Smooth muscle cell (in vitro differentiated cells): Measurements from ENCODE around the gene AKT1. TPM values are rescaled to one million over a fixed set of nuclear protein-coding genes. Genes with fewer than 3 reads are reported as not detected.

ENCODE experiments used
- DNase-seq: peaks from one replicate; lab custom pipeline; 2025; ENCODE audit not compliant: unreplicated experiment; lab: John Stamatoyannopoulos, UW
- H2AFZ ChIP-seq: fragments of 200-600 bp; sonication (generic); 2 replicates; pipeline ENCODE4 v1.6.0; 2016; ENCODE audit warnings: antibody characterized with exemption, low read depth, mild to moderate bottlenecking
- H3F3A ChIP-seq: fragments of 200-600 bp; sonication (generic); 2 replicates; pipeline ENCODE4 v1.6.0; 2017; ENCODE audit warnings: antibody characterized with exemption, low read depth
- H3K27ac ChIP-seq: fragments of 200-600 bp; sonication (generic); 2 replicates; pipeline ENCODE4 v1.5.1; 2016; ENCODE audit warnings: low read depth, mild to moderate bottlenecking
- H3K27me3 ChIP-seq: fragments of 200-600 bp; sonication (generic); 2 replicates; pipeline ENCODE4 v1.6.1; 2016; ENCODE audit warnings: low read depth, mild to moderate bottlenecking
- H3K36me3 ChIP-seq: fragments of 200-600 bp; sonication (generic); 2 replicates; pipeline ENCODE4 v1.5.1; 2016; ENCODE audit warnings: low read depth
- H3K4me1 ChIP-seq: fragments of 200-600 bp; sonication (generic); 2 replicates; pipeline ENCODE4 v1.5.1; 2016; ENCODE audit warnings: low read depth
- H3K4me2 ChIP-seq: fragments of 200-600 bp; sonication (generic); 2 replicates; pipeline ENCODE4 v1.6.0; 2016; ENCODE audit warnings: mild to moderate bottlenecking
- H3K4me3 ChIP-seq: fragments of 200-600 bp; sonication (generic); 2 replicates; pipeline ENCODE4 v1.5.1; 2016; ENCODE audit warnings: mild to moderate bottlenecking
- H3K79me2 ChIP-seq: fragments of 200-600 bp; sonication (generic); 2 replicates; pipeline ENCODE4 v1.6.0; 2016; ENCODE audit warnings: low read depth, mild to moderate bottlenecking
- H3K9ac ChIP-seq: fragments of 200-600 bp; sonication (generic); 2 replicates; pipeline ENCODE4 v1.6.0; 2016; ENCODE audit warnings: low read depth
- H3K9me3 ChIP-seq: fragments of 200-600 bp; sonication (generic); replicated peaks from 2 replicates; pipeline ENCODE4 v1.5.1; 2016; ENCODE audit warnings: low read depth
- H4K20me1 ChIP-seq: fragments of 200-600 bp; sonication (generic); 2 replicates; pipeline ENCODE4 v1.6.0; 2016; ENCODE audit warnings: low read depth
- CTCF ChIP-seq: fragments of 200-600 bp; sonication (generic); IDR thresholded peaks from 2 replicates; pipeline ENCODE4 v1.5.1; 2017; ENCODE audit warnings: borderline replicate concordance, mild to moderate bottlenecking, antibody characterized with exemption; ENCODE audit not compliant: insufficient read depth, poor library complexity, severe bottlenecking
- whole genome bisulfite sequencing: methylation state at CpG from one replicate; pipeline ENCODE4 v1.1.7; 2016; ENCODE audit warnings: low lambda C conversion rate; 5-methylcytosine and 5-hydroxymethylcytosine counted together
- polyA plus RNA-seq: library from polyadenylated mRNA; unstranded; fragments of >200 nt; fragmentation: Nextera tagmentation; extraction: Ambion mirVana; gene quantifications from 2 replicates; pipeline ENCODE4 v1.2.1, GENCODE V29; 2016
- total RNA-seq: library from RNA; depleted of rRNA; stranded (reverse); fragments of >200 nt; gene quantifications from 2 replicates; pipeline ENCODE4 v1.2.3, GENCODE V29; 2014

AKT1 gene
- total and polyA plus RNA-seq, 2 experiments from 2014 or later = 99.9 to 189 TPM

DNA sequence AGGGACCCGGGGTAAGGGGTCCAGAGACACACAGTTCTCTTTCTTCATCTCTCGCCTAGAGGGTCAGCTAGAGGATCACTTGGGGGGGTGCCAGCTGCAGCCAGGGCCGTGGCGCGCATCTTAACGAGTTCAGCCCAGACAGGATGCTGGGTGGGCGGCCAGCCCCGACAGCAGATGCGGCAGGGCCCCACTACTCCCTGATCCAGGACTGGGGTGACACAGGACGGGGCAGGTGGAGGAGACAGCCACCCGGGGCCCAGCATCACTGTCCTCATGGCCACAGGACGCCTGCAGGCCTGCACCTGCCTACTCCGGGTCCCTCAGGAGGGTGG, 12.8 kb downstream of the AKT1 start:
- peaks cover 97% of the 10 kb centered on the region for H4K20me1 ChIP-seq
- no peak overlapping the region for H3K4me3 ChIP-seq
- no peak for TF ChIP-seq CTCF
- no peaks in the 10 kb centered on the region for H3K4me1 ChIP-seq
- no peak for DNase-seq
- WGBS = 95% methylated on average over 11 of the region's 13 CpGs
- H3K4me2 ChIP-seq = no peak overlapping the region
- no peaks in the 10 kb centered on the region for H3K9me3 ChIP-seq
- H3K36me3 ChIP-seq = no peaks in the 10 kb centered on the region
- H3K79me2 ChIP-seq = peaks cover 10% of the 10 kb centered on the region
- H3F3A ChIP-seq = no peaks in the 10 kb centered on the region
- no peak overlapping the region for H3K9ac ChIP-seq
- H2AFZ ChIP-seq = no peak overlapping the region
- H3K27ac ChIP-seq = no peak overlapping the region
- H3K27me3 ChIP-seq = no peaks in the 10 kb centered on the region

- Histone ChIP-seq H3K27ac (no peak overlapping the region), H3K4me1 (no peaks in the 10 kb centered on the region), H3K79me2 (peaks cover 5% of the 10 kb centered on the region), H2AFZ (no peak overlapping the region), H3K9ac (no peak overlapping the region), H3K4me2 (no peak overlapping the region), H3F3A (no peaks in the 10 kb centered on the region), H3K36me3 (no peaks in the 10 kb centered on the region), H3K9me3 (no peaks in the 10 kb centered on the region), H3K4me3 (no peak overlapping the region), H3K27me3 (no peaks in the 10 kb centered on the region), H4K20me1 (peaks cover 97% of the 10 kb centered on the region)
- DNase-seq = no peak
- TF ChIP-seq CTCF = no peak
- 97% methylated on average over 19 of the region's 28 CpGs for WGBS
These were observed 13.3 kb downstream of the AKT1 start for GRCh38 chr14:104782086-104782807.

DNA sequence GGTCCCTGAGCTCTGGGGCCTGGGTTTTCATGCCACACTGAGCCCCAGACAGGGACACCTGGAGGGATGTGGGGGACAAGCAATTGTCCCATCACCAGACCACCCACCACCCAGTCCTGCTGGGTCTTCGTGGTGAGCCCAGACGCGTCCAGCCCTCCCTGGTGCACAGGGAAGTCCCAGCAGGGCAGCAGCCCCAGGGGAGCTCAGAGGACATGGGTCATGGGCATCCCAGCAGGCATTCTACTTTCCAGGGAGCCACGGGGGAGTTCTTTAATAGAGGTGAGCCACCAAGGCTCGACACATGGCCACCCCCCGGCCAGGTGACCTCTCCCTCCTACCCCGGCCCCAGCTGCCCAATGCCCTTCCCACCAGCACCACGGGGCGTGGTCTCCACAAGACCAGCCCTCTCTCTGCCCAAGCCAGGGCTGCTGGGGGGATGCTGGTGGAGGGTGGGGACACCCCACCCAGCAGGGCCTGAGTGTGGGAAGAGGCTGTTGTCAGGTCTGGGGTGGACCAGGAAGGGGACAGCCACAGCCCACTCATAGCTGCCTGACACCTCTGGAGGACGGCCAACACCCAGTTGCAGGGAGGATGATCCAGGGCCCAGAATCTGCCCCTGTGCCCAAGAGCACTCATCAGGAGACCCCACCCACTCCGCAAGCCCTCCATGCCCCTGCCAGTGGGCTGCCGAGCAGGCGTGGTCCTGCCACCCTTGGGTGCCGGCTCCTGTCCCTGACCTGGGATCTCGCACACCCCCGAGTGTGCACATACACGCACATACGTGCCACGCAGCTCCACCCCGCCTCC, 14.1 kb downstream of the AKT1 start:
- Histone ChIP-seq H3K27me3 (no peaks in the 10 kb centered on the region), H3K4me1 (no peaks in the 10 kb centered on the region), H4K20me1 (peaks cover 97% of the 10 kb centered on the region), H3K4me2 (no peak overlapping the region), H3K9me3 (no peaks in the 10 kb centered on the region), H3K36me3 (no peaks in the 10 kb centered on the region), H2AFZ (no peak overlapping the region), H3K4me3 (no peak overlapping the region), H3K9ac (no peak overlapping the region), H3K79me2 (peaks cover 4% of the 10 kb centered on the region), H3F3A (no peaks in the 10 kb centered on the region), H3K27ac (no peak overlapping the region)
- no peak for DNase-seq
- no peak for TF ChIP-seq CTCF
- WGBS = 92% methylated on average over 15 of the region's 20 CpGs
